HepG2 (cell line): ENCODE measurements around the gene EFCAB8. TPM values are rescaled to one million over a fixed set of nuclear protein-coding genes. Genes with fewer than 3 reads are reported as not detected.

Experiments used
- CREM ChIP-seq, 2 experiments: sonication (generic) in 1 of 2; formaldehyde crosslinking in 1 of 2; IDR thresholded peaks; 2 replicates each; pipeline versions ENCODE4 v1.4.0 to v1.6.1; 2016 to 2020; ENCODE audit warnings: antibody characterized with exemption in 1 of 2, mild to moderate bottlenecking in 1 of 2, missing genetic modification reagents in 1 of 2
- EZH2 ChIP-seq: conservative IDR thresholded peaks from 2 replicates; pipeline ENCODE4 v1.6.1; 2012; ENCODE audit warnings: mild to moderate bottlenecking, low read depth, low read length, moderate library complexity
- HDAC6 ChIP-seq: fragments of 200-600 bp; sonication (generic); IDR thresholded peaks from 2 replicates; pipeline ENCODE4 v1.7.0; 2017; ENCODE audit warnings: mild to moderate bottlenecking, antibody characterized with exemption, low read length, low read depth
- STAG1 ChIP-seq: sonication (generic); formaldehyde crosslinking; IDR thresholded peaks from 2 replicates; pipeline ENCODE4 v1.4.0; 2020; ENCODE audit warnings: missing genetic modification reagents
- STAT5B ChIP-seq: sonication (generic); formaldehyde crosslinking; IDR thresholded peaks from 2 replicates; pipeline ENCODE4 v1.4.0; 2020; ENCODE audit warnings: missing genetic modification reagents
- TRIM24 ChIP-seq: sonication (generic); formaldehyde crosslinking; IDR thresholded peaks from 2 replicates; pipeline ENCODE4 v1.8.0; 2022; ENCODE audit warnings: mild to moderate bottlenecking, missing genetic modification reagents
- ZBTB38 ChIP-seq: sonication (generic); formaldehyde crosslinking; IDR thresholded peaks from 2 replicates; pipeline ENCODE4 v1.5.1; 2020; ENCODE audit warnings: mild to moderate bottlenecking, missing genetic modification reagents
- ZFAT ChIP-seq: sonication (generic); formaldehyde crosslinking; conservative IDR thresholded peaks from 2 replicates; pipeline ENCODE4 v1.8.1; 2023; ENCODE audit warnings: missing genetic modification reagents, inconsistent platforms
- ZNF382 ChIP-seq: sonication (generic); formaldehyde crosslinking; IDR thresholded peaks from 2 replicates; pipeline ENCODE4 v1.5.0; 2020; ENCODE audit warnings: missing genetic modification reagents, mild to moderate bottlenecking, borderline replicate concordance
- polyA plus RNA-seq, 8 experiments: library from polyadenylated mRNA; depleted of rRNA in 3 of 8; stranded (reverse) in 7 of 8; unstranded in 1 of 8; fragments of >200 nt; fragmentation: Illumina TruSeq in 4 of 8; extraction: Trizol in 4 of 8; gene quantifications; 2 replicates each; pipeline versions ENCODE4 v1.2.1 to v1.2.3, GENCODE V29; 2011 to 2016; ENCODE audit warnings: low read depth in 4 of 8, missing spikeins in 1 of 8, mixed read lengths in 1 of 8; ENCODE audit not compliant: insufficient read depth in 1 of 8
- total RNA-seq, 5 experiments: library from RNA; depleted of rRNA; stranded (reverse); fragments of >200 nt; fragmentation: Illumina TruSeq; extraction: Trizol; gene quantifications; 2 replicates each; pipeline ENCODE4 v1.2.3, GENCODE V29; 2016; ENCODE audit warnings: low read depth in 1 of 5
- TF ChIP-seq, protein P1 (sequence below), 2 experiments: fragments of 450-650 bp in 1 of 2; sonication (generic) in 1 of 2; formaldehyde crosslinking in 1 of 2; IDR thresholded peaks; 2 replicates each; pipeline versions ENCODE4 v1.6.1 to v1.8.0; 2016 to 2022; ENCODE audit warnings: antibody characterized with exemption in 1 of 2, mild to moderate bottlenecking in 1 of 2, missing genetic modification reagents in 1 of 2
- TF ChIP-seq, protein P2 (sequence below): sonication (generic); formaldehyde crosslinking; IDR thresholded peaks from 2 replicates; pipeline ENCODE4 v1.5.0; 2020; ENCODE audit warnings: missing genetic modification reagents, mild to moderate bottlenecking, borderline replicate concordance
- TF ChIP-seq, protein P3 (sequence below): sonication (generic); formaldehyde crosslinking; IDR thresholded peaks from 2 replicates; pipeline ENCODE4 v1.5.0; 2020; ENCODE audit warnings: mild to moderate bottlenecking, missing genetic modification reagents, moderate library complexity
- TF ChIP-seq, protein P4 (sequence below): sonication (generic); formaldehyde crosslinking; conservative IDR thresholded peaks from 2 replicates; pipeline ENCODE4 v1.4.0; 2020; ENCODE audit warnings: mild to moderate bottlenecking, missing genetic modification reagents, moderate library complexity

Gene EFCAB8
- total and polyA plus RNA-seq, 2 of the 13 experiments (the other 11 are each of a cell fraction or from before 2014, with no cell fraction given): 0.15 to 0.22 TPM

DNA sequence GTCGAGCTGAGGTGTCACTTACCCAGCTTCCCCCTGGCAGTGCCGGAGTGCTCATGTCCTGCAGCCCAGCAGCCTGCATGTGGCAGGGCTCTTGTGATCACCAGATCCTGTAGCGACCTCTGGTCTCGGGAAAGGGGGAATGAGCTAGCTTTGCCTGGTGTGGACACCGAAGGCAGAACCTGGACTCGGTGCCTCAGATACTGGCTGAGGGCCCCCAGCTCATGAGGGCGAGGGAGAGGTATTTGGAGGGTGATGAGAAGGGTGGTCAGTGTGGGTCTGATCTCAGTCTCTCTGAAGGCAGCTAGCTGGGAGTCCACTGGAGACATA, 119.2 kb downstream of the EFCAB8 start (continued):
- TF ChIP-seq, protein P1, sequence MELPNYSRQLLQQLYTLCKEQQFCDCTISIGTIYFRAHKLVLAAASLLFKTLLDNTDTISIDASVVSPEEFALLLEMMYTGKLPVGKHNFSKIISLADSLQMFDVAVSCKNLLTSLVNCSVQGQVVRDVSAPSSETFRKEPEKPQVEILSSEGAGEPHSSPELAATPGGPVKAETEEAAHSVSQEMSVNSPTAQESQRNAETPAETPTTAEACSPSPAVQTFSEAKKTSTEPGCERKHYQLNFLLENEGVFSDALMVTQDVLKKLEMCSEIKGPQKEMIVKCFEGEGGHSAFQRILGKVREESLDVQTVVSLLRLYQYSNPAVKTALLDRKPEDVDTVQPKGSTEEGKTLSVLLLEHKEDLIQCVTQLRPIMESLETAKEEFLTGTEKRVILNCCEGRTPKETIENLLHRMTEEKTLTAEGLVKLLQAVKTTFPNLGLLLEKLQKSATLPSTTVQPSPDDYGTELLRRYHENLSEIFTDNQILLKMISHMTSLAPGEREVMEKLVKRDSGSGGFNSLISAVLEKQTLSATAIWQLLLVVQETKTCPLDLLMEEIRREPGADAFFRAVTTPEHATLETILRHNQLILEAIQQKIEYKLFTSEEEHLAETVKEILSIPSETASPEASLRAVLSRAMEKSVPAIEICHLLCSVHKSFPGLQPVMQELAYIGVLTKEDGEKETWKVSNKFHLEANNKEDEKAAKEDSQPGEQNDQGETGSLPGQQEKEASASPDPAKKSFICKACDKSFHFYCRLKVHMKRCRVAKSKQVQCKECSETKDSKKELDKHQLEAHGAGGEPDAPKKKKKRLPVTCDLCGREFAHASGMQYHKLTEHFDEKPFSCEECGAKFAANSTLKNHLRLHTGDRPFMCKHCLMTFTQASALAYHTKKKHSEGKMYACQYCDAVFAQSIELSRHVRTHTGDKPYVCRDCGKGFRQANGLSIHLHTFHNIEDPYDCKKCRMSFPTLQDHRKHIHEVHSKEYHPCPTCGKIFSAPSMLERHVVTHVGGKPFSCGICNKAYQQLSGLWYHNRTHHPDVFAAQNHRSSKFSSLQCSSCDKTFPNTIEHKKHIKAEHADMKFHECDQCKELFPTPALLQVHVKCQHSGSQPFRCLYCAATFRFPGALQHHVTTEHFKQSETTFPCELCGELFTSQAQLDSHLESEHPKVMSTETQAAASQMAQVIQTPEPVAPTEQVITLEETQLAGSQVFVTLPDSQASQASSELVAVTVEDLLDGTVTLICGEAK (IDR thresholded peaks at IDR 0.05): no peak
- TF ChIP-seq, protein P1 (CRISPR knock-in tag; IDR thresholded peaks at IDR 0.05): peak; percentile 18; the same call in 1 of the 2 replicates
- TF ChIP-seq EZH2 (0 out of 2 replicates have a peak, but pooled peaks have one; percentile 64), TRIM24 (CRISPR knock-in tag) (no peak), HDAC6 (no peak), ZNF382 (CRISPR knock-in tag) (no peak), STAG1 (CRISPR knock-in tag) (0 out of 2 replicates have a peak, but pooled peaks have one; percentile 7), ZFAT (CRISPR knock-in tag) (no peak), STAT5B (CRISPR knock-in tag) (no peak), ZBTB38 (no peak), CREM (IDR thresholded peaks at IDR 0.05) (no peak), CREM (CRISPR knock-in tag; IDR thresholded peaks at IDR 0.05) (no peak)
- TF ChIP-seq, protein P2, sequence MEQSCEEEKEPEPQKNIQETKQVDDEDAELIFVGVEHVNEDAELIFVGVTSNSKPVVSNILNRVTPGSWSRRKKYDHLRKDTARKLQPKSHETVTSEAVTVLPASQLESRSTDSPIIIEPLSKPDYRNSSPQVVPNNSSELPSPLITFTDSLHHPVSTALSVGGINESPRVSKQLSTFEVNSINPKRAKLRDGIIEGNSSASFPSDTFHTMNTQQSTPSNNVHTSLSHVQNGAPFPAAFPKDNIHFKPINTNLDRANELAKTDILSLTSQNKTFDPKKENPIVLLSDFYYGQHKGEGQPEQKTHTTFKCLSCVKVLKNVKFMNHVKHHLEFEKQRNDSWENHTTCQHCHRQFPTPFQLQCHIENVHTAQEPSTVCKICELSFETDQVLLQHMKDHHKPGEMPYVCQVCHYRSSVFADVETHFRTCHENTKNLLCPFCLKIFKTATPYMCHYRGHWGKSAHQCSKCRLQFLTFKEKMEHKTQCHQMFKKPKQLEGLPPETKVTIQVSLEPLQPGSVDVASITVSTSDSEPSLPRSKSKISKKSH (CRISPR knock-in tag): peak; percentile 18; the same call in 1 of the 2 replicates
- TF ChIP-seq, protein P3, sequence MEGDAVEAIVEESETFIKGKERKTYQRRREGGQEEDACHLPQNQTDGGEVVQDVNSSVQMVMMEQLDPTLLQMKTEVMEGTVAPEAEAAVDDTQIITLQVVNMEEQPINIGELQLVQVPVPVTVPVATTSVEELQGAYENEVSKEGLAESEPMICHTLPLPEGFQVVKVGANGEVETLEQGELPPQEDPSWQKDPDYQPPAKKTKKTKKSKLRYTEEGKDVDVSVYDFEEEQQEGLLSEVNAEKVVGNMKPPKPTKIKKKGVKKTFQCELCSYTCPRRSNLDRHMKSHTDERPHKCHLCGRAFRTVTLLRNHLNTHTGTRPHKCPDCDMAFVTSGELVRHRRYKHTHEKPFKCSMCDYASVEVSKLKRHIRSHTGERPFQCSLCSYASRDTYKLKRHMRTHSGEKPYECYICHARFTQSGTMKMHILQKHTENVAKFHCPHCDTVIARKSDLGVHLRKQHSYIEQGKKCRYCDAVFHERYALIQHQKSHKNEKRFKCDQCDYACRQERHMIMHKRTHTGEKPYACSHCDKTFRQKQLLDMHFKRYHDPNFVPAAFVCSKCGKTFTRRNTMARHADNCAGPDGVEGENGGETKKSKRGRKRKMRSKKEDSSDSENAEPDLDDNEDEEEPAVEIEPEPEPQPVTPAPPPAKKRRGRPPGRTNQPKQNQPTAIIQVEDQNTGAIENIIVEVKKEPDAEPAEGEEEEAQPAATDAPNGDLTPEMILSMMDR: peak; percentile 42; the same call in 1 of the 2 replicates
- TF ChIP-seq, protein P4, sequence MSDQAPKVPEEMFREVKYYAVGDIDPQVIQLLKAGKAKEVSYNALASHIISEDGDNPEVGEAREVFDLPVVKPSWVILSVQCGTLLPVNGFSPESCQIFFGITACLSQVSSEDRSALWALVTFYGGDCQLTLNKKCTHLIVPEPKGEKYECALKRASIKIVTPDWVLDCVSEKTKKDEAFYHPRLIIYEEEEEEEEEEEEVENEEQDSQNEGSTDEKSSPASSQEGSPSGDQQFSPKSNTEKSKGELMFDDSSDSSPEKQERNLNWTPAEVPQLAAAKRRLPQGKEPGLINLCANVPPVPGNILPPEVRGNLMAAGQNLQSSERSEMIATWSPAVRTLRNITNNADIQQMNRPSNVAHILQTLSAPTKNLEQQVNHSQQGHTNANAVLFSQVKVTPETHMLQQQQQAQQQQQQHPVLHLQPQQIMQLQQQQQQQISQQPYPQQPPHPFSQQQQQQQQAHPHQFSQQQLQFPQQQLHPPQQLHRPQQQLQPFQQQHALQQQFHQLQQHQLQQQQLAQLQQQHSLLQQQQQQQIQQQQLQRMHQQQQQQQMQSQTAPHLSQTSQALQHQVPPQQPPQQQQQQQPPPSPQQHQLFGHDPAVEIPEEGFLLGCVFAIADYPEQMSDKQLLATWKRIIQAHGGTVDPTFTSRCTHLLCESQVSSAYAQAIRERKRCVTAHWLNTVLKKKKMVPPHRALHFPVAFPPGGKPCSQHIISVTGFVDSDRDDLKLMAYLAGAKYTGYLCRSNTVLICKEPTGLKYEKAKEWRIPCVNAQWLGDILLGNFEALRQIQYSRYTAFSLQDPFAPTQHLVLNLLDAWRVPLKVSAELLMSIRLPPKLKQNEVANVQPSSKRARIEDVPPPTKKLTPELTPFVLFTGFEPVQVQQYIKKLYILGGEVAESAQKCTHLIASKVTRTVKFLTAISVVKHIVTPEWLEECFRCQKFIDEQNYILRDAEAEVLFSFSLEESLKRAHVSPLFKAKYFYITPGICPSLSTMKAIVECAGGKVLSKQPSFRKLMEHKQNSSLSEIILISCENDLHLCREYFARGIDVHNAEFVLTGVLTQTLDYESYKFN (CRISPR knock-in tag): no peak
